ENCODE results near the gene CFAP299. TPM values are rescaled to one million over a fixed set of nuclear protein-coding genes. Genes with fewer than 3 reads are reported as not detected.

CFAP299 gene
- total and polyA plus RNA-seq, 5 donors, result not detected

DNA sequence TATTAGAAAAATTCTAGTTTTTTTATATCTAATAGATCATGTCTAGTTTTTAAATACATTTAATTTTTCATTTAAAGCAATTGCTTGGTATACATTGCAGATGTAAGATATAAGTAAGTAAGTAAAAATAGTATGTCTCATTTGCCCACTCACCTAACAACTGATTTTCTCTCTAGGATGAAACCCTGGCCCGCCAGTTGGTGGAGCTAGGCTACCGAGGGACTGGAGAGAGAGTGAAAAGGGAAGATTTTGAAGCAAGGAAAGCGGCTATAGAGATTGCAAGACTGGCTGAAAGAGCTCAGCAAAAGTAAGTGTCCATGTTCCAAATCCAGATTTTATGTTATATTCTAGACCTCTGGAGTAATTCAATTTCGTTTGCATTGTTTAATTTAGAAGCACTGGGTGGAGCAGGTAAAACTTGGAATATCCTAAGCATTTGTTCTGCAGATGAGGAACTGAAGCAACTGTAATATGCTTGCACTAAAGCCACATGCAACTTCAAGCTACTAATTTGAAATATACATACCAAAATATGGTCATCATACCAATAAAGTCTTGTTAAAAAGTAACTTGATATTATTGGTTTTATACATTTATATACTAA, 27.1 kb downstream of the CFAP299 start:
- Histone ChIP-seq H3K4me1 (ENCODE audit: control insufficient read depth, insufficient read depth, low read length) (no peaks in the 10 kb centered on the region), H3K27ac (ENCODE audit: low read length) (no peak overlapping the region), H3K9me3 (ENCODE audit: control insufficient read depth, low read length) (no peaks in the 10 kb centered on the region), H3K4me3 (ENCODE audit: low read length) (no peak overlapping the region), H3K27me3 (ENCODE audit: control insufficient read depth, insufficient read depth) (no peaks in the 10 kb centered on the region)
- DNase-seq (peak in 2 of 3 donors; percentile 53 to 54), ATAC-seq (no peak)
- WGBS, result 10% methylated on average over 4 of the region's 4 CpGs
- intact Hi-C loops (cut with DNase I), result loop anchor here in 3 of 4 donors (5.0 to 10.0 kb wide), 5 partner anchors 622 to 690 kb away; no protein-coding TSS in a partner anchor

GRCh38 chr4:80365928-80366327, 30.4 kb downstream of the CFAP299 start:
- H3K4me3 ChIP-seq (ENCODE audit: low read length), result no peak overlapping the region
- H3K27ac ChIP-seq (ENCODE audit: low read length), result no peak overlapping the region
- peak in 1 of 2 donors; percentile 41 for ATAC-seq
- intact Hi-C loops (cut with DNase I), result loop anchor here in 3 of 4 donors (5.0 to 10.0 kb wide), 3 partner anchors 619 to 686 kb away; no protein-coding TSS in a partner anchor
- 70% methylated on average over 1 of the region's 1 CpG for WGBS
- peak in 2 of 3 donors; percentile 58 to 70 for DNase-seq
- no peaks in the 10 kb centered on the region for H3K9me3 ChIP-seq (ENCODE audit: control insufficient read depth, low read length)
- H3K27me3 ChIP-seq (ENCODE audit: control insufficient read depth, insufficient read depth), result no peaks in the 10 kb centered on the region
- no peaks in the 10 kb centered on the region for H3K4me1 ChIP-seq (ENCODE audit: control insufficient read depth, insufficient read depth, low read length)

DNA sequence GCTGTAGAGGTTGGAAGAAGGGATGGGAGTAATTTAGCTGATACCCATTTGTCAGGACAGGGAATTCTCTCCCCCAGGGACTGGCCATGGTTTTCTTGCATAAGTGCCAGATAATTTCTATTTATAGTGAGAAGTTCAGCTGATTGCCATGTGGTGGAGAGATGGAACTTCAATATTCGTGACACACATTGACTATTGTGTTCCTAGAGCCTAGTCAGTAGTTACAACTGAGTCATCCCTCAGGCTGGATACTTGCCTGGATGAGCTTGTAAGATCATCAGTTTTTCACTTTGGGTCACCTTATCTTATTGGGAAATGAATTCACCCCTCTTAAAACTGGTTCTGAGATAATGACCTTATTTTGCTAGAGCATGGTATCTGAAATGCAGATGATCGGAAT, 32.2 kb downstream of the CFAP299 start:
- Histone ChIP-seq H3K27ac (ENCODE audit: low read length) (no peak overlapping the region), H3K9me3 (ENCODE audit: control insufficient read depth, low read length) (no peaks in the 10 kb centered on the region), H3K4me3 (ENCODE audit: low read length) (no peak overlapping the region), H3K27me3 (ENCODE audit: control insufficient read depth, insufficient read depth) (no peaks in the 10 kb centered on the region), H3K4me1 (ENCODE audit: control insufficient read depth, insufficient read depth, low read length) (no peaks in the 10 kb centered on the region)
- WGBS, result 58% methylated on average over 2 of the region's 2 CpGs
- intact Hi-C loops (cut with DNase I), result loop anchor here in 3 of 4 donors (5.0 to 10.0 kb wide), 3 partner anchors 617 to 685 kb away; no protein-coding TSS in a partner anchor
- DNase-seq (no peak), ATAC-seq (no peak)

DNA sequence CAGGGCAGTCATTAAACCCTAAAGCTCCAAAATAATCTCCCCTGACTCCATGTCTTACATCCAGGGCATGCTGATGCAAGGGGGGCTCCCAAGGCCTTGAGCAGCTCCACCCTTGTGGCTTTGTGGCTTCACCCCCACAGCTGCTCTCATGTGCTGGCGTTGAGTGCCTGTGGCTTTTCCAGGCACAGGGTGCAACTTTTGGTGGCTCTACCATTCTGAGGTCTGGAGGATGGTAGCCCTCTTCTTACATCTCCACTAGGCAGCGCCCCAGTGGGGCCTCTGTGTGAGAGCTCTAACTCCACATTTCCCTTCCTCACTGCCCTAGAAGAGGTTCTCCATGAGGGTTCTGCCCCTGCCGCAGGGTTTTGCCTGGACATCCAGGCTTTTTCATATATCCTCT, 35.1 kb downstream of the CFAP299 start:
- intact Hi-C loops (cut with DNase I), result no loop called here
- H3K27ac ChIP-seq (ENCODE audit: low read length), result no peak overlapping the region
- no peaks in the 10 kb centered on the region for H3K4me1 ChIP-seq (ENCODE audit: control insufficient read depth, insufficient read depth, low read length)
- no peak for DNase-seq
- ATAC-seq, result no peak
- no peaks in the 10 kb centered on the region for H3K9me3 ChIP-seq (ENCODE audit: control insufficient read depth, low read length)
- no peak overlapping the region for H3K4me3 ChIP-seq (ENCODE audit: low read length)
- H3K27me3 ChIP-seq (ENCODE audit: control insufficient read depth, insufficient read depth), result no peaks in the 10 kb centered on the region
- WGBS, result 87% methylated on average over 3 of the region's 3 CpGs

- 73% methylated on average over 2 of the region's 2 CpGs for whole genome bisulfite sequencing
- no peak overlapping the region for H3K27ac ChIP-seq (ENCODE audit: low read length)
- no peak for ATAC-seq
- H3K9me3 ChIP-seq (ENCODE audit: control insufficient read depth, low read length), result no peaks in the 10 kb centered on the region
- H3K4me3 ChIP-seq (ENCODE audit: low read length), result no peak overlapping the region
- intact Hi-C loops (cut with DNase I), result no loop called here
- no peaks in the 10 kb centered on the region for H3K4me1 ChIP-seq (ENCODE audit: control insufficient read depth, insufficient read depth, low read length)
- peak in 1 of 3 donors; percentile 19 for DNase-seq
- H3K27me3 ChIP-seq (ENCODE audit: control insufficient read depth, insufficient read depth), result no peaks in the 10 kb centered on the region
Observed at GRCh38 chr4:80371046-80371445, 35.5 kb downstream of the CFAP299 start.

DNA sequence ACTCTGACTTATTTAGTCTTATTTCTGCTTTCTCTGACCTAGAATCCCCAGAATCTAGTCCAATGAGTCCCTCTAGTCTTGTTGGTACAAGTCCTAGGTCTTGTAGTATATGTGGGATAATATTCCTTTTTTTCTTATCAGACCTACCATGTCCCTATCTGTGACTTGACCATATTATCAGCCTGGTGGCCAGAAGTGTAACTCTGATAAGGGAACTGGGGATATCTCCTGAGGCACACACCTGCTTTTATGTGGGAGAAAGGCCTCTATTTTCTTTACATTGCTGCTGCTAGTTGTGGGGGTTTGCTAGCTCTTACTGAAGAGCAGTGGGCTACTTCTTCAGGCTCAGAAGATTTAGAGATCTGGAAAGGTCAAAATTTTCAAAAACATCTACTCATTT, 38.6 kb downstream of the CFAP299 start:
- no peaks in the 10 kb centered on the region for H3K4me1 ChIP-seq (ENCODE audit: control insufficient read depth, insufficient read depth, low read length)
- no peak for DNase-seq
- intact Hi-C loops (cut with DNase I), result no loop called here
- no peak for ATAC-seq
- no peaks in the 10 kb centered on the region for H3K27me3 ChIP-seq (ENCODE audit: control insufficient read depth, insufficient read depth)
- no peak overlapping the region for H3K4me3 ChIP-seq (ENCODE audit: low read length)
- H3K27ac ChIP-seq (ENCODE audit: low read length), result no peak overlapping the region
- no peaks in the 10 kb centered on the region for H3K9me3 ChIP-seq (ENCODE audit: control insufficient read depth, low read length)

DNA sequence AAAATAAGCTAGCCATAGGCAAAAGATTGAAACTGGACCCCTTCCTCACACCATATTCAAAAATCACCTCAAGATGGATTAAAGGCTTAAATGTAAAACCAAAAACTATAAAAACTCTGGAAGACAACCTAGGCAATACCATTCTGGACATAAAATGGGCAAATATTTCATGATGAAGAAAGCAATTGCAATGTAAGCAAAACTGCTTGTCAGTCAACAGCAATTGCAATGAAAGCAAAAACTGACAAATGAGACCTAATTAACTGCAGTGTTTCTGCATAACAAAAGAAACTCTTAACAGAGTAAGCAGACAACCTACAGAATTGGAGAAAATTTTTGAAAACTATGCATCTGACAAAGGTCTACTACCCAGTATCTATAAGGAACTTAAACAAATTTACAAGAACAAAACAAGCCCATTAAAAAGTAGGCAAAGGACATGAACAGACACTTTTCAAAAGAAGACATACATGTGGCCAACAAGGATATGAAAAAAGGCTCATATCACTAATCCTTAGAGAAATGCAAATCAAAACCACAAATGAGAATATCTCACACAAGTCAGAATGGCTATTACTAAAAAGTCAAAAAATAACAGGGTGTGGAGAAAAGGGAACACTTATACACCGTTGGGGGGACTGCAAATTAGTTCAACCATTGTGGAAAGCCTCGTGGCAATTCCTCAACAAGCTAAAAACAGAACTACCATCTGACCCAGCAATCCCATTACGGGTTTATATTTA, 46.7 kb downstream of the CFAP299 start:
- WGBS, result 58% methylated on average over 3 of the region's 3 CpGs
- no peak for ATAC-seq

DNA sequence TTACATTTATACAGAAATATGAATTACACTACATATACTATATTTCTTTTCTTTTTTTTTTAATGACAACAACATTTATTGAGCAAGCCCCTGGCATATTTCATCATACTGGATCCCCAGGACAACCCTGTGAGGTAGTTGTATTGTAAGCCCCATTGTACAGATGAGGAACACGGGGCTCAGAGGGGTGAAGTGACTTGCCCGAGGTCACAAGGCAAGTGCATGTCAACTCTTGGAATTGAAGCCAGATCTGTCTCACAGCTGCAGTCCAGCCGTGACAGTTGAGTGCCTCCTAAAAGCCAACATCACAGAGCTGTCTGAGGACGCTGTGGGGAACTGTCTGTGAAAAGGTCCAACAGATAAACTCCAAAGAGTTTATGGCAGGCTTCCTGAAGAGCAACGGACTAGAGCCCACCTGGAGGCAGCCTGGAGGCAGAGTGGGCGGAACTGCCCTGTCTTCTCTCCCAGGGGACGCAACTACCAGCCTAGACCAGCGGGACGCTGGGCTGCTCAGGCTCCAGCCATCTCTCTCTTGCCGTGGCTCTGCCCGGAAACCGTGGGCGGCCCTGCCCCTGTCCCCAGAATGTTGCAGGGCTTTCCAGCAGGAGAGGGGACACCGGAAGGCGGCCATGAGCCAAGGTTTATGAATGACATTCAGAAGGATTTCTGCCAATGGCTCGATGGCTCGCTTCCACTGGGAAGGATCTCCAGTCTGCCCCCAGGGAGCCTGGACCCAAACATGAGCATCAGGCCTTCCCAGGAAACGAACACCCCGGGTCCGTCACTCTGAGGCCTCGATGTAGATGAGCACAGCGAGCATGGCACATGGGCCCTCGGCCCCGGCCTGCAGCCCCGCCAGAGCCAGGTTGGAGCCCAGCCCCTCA, 50.1 kb downstream of the CFAP299 start:
- H3K4me3 ChIP-seq (ENCODE audit: low read length), result no peak overlapping the region
- ATAC-seq, result no peak
- no peaks in the 10 kb centered on the region for H3K27me3 ChIP-seq (ENCODE audit: control insufficient read depth, insufficient read depth)
- H3K4me1 ChIP-seq (ENCODE audit: control insufficient read depth, insufficient read depth, low read length), result no peaks in the 10 kb centered on the region
- WGBS, result 91% methylated on average over 25 of the region's 25 CpGs
- no peak overlapping the region for H3K27ac ChIP-seq (ENCODE audit: low read length)
- no peaks in the 10 kb centered on the region for H3K9me3 ChIP-seq (ENCODE audit: control insufficient read depth, low read length)
- intact Hi-C loops (cut with DNase I), result no loop called here
- DNase-seq, result peak in 2 of 3 donors; percentile 28 to 49

More for the DNA sequence above, 46.7 kb downstream of the CFAP299 start:
- Histone ChIP-seq H3K4me1 (ENCODE audit: control insufficient read depth, insufficient read depth, low read length) (no peaks in the 10 kb centered on the region), H3K27me3 (ENCODE audit: control insufficient read depth, insufficient read depth) (no peaks in the 10 kb centered on the region), H3K4me3 (ENCODE audit: low read length) (no peak overlapping the region), H3K27ac (ENCODE audit: low read length) (no peak overlapping the region), H3K9me3 (ENCODE audit: control insufficient read depth, low read length) (no peaks in the 10 kb centered on the region)
- DNase-seq, result no peak
- intact Hi-C loops (cut with DNase I), result no loop called here

DNA sequence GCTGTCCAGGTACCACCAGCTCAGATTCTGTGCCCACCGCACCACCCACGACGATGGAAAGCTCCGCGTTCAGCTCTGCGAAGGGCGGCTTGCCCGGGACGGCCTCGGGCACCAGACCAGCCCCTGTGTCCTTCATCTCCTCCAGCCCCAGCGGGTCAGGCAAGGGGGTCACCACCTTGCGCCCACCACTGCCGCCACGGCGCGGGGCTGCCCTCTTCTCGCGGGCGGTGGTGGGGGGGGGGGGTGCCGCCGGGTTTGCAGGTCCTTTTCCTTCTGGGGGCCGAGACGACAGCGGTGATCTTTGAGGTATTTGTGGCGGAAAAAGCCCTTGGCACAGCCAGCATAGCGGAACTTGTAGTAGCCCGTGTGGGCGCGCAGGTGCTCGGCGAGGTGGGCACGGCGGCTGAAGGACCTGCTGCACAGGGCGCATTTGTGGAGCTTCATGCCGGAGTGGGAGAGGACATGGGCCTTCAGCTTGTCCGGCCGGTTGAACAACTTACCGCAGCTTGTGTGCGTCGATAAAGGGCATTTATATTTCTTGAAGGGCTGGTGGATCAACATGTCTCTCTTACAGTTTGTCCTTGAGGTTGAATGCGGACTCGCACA, 50.9 kb downstream of the CFAP299 start:
- Histone ChIP-seq H3K9me3 (ENCODE audit: control insufficient read depth, low read length) (no peaks in the 10 kb centered on the region), H3K4me3 (ENCODE audit: low read length) (no peak overlapping the region), H3K4me1 (ENCODE audit: control insufficient read depth, insufficient read depth, low read length) (no peaks in the 10 kb centered on the region), H3K27me3 (ENCODE audit: control insufficient read depth, insufficient read depth) (no peaks in the 10 kb centered on the region), H3K27ac (ENCODE audit: low read length) (no peak overlapping the region)
- no peak for ATAC-seq
- no peak for DNase-seq
- intact Hi-C loops (cut with DNase I), result no loop called here
- 97% methylated on average over 42 of the region's 42 CpGs for WGBS

DNA sequence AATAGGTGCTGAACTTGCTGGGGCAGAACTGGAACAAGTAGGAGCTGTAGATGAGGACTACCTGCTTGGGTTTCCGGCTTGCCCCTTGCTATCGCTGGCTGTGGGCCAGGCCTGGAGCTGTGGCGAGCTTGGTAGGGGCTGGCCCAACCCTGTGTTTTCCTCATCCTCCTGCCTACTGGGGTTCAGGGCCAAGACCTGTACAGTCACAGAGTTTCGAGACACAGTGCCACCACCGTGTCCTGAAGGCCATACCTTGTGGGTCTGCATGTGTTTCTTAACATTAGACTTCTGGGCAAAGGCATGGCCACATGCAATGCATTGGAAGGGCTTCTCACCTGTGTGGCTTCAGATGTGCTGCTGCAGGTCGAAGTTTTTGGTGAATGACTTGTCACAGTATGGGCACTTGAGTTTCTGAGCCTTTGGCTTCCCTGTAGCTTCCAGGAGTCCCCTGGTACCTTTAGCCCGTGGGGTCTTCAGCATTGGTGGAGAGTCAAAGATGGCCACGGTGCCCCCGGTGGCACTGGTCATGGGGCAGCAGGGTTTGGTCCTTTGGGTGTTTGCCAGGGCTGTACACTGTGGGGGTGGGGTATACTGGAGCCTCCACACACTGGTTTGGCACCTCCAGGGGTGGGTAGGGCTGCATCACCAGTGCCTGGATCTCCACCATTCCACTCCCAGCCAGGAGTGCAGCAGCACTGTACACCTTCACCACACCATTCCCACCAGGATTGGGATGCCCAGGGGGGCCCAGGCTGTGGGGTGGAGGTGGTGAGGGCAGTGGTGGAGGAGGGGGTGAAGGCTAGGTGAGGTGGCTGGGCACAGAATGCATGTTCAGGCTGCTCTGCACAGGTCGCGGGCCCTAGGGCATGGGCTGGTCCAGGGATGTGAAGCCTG, 52.1 kb downstream of the CFAP299 start:
- Histone ChIP-seq H3K27me3 (ENCODE audit: control insufficient read depth, insufficient read depth) (no peaks in the 10 kb centered on the region), H3K9me3 (ENCODE audit: control insufficient read depth, low read length) (no peaks in the 10 kb centered on the region), H3K27ac (ENCODE audit: low read length) (no peak overlapping the region), H3K4me3 (ENCODE audit: low read length) (no peak overlapping the region), H3K4me1 (ENCODE audit: control insufficient read depth, insufficient read depth, low read length) (no peaks in the 10 kb centered on the region)
- peak in 1 of 2 donors; percentile 16 for ATAC-seq
- intact Hi-C loops (cut with DNase I), result no loop called here
- peak in 2 of 3 donors; percentile 31 to 32 for DNase-seq
- 88% methylated on average over 11 of the region's 11 CpGs for WGBS
